H9 (cell line): ENCODE data around the gene CHD6. TPM values are rescaled to one million over a fixed set of nuclear protein-coding genes. Genes with fewer than 3 reads are reported as not detected.

ENCODE experiments used
- DNase-seq: peaks from one replicate; pipeline ENCODE4 v3.0.0-alpha.2; 2017
- H2AFZ ChIP-seq: one replicate; pipeline ENCODE4 v1.6.1; 2013; ENCODE audit warnings: mild to moderate bottlenecking, low read length, control low read depth, moderate library complexity
- H2AK5ac ChIP-seq: 2 replicates; pipeline ENCODE4 v1.6.1; 2013; ENCODE audit warnings: low read length, control low read depth, mixed read lengths; ENCODE audit not compliant: insufficient read length
- H2BK120ac ChIP-seq: one replicate; pipeline ENCODE4 v1.6.1; 2013; ENCODE audit warnings: low read depth, mild to moderate bottlenecking, low read length, control low read depth, inconsistent platforms; ENCODE audit not compliant: poor library complexity, severe bottlenecking
- H2BK12ac ChIP-seq: 2 replicates; pipeline ENCODE4 v1.6.1; 2013; ENCODE audit warnings: low read length, control low read depth, mixed read lengths, low read depth; ENCODE audit not compliant: insufficient read length
- H2BK15ac ChIP-seq: 2 replicates; pipeline ENCODE4 v1.6.1; 2013; ENCODE audit warnings: low read depth, low read length, control low read depth
- H2BK20ac ChIP-seq: one replicate; pipeline ENCODE4 v1.6.1; 2013; ENCODE audit warnings: low read depth, mild to moderate bottlenecking, low read length, control low read depth, inconsistent platforms; ENCODE audit not compliant: poor library complexity, severe bottlenecking
- H2BK5ac ChIP-seq: 2 replicates; pipeline ENCODE4 v1.6.1; 2013; ENCODE audit warnings: low read length, control low read depth, mixed read lengths; ENCODE audit not compliant: insufficient read length
- H3K14ac ChIP-seq: 2 replicates; pipeline ENCODE4 v1.6.1; 2013; ENCODE audit warnings: low read length, control low read depth; ENCODE audit not compliant: insufficient read depth
- H3K18ac ChIP-seq: 2 replicates; pipeline ENCODE4 v1.6.1; 2013; ENCODE audit warnings: low read depth, mild to moderate bottlenecking, mixed read lengths, low read length, control low read depth; ENCODE audit not compliant: insufficient read length
- H3K23ac ChIP-seq: 2 replicates; pipeline ENCODE4 v1.6.1; 2013; ENCODE audit warnings: low read length, control low read depth, mixed read lengths, low read depth; ENCODE audit not compliant: insufficient read length
- H3K23me2 ChIP-seq: 2 replicates; pipeline ENCODE4 v1.6.1; 2013; ENCODE audit warnings: low read depth, mild to moderate bottlenecking, mixed read lengths, low read length, control low read depth; ENCODE audit not compliant: insufficient read length, poor library complexity, severe bottlenecking
- H3K27ac ChIP-seq: 2 replicates; pipeline ENCODE4 v1.5.1; 2013; ENCODE audit warnings: low read length, control low read depth, mixed read lengths, low read depth; ENCODE audit not compliant: insufficient read length
- H3K27me3 ChIP-seq: 2 replicates; pipeline ENCODE4 v1.6.1; 2013; ENCODE audit warnings: low read length, control low read depth, inconsistent platforms; ENCODE audit not compliant: insufficient read depth
- H3K4ac ChIP-seq: 2 replicates; pipeline ENCODE4 v1.6.1; 2013; ENCODE audit warnings: low read depth, mild to moderate bottlenecking, control low read depth, inconsistent platforms, low read length, moderate library complexity
- H3K4me1 ChIP-seq: 2 replicates; pipeline ENCODE4 v1.6.1; 2013; ENCODE audit warnings: low read length, control low read depth, inconsistent platforms; ENCODE audit not compliant: insufficient read depth
- H3K4me2 ChIP-seq: 2 replicates; pipeline ENCODE4 v1.6.1; 2013; ENCODE audit warnings: low read length, control low read depth, mixed read lengths; ENCODE audit not compliant: insufficient read length, insufficient read depth
- H3K56ac ChIP-seq: 2 replicates; pipeline ENCODE4 v1.6.1; 2013; ENCODE audit warnings: low read depth, mild to moderate bottlenecking, mixed read lengths, low read length, control low read depth; ENCODE audit not compliant: insufficient read length
- H3K79me1 ChIP-seq: 2 replicates; pipeline ENCODE4 v1.6.1; 2013; ENCODE audit warnings: low read depth, mild to moderate bottlenecking, moderate library complexity, low read length, control low read depth, inconsistent platforms; ENCODE audit not compliant: insufficient read depth, poor library complexity, severe bottlenecking
- H3K79me2 ChIP-seq: 2 replicates; pipeline ENCODE4 v1.6.1; 2013; ENCODE audit warnings: low read length, control low read depth, inconsistent platforms; ENCODE audit not compliant: insufficient read depth
- H3K9ac ChIP-seq: 2 replicates; pipeline ENCODE4 v1.6.1; 2013; ENCODE audit warnings: low read length, control low read depth, mixed read lengths; ENCODE audit not compliant: insufficient read length; ENCODE audit errors: extremely low read depth
- H3K9me3 ChIP-seq: one replicate; pipeline ENCODE4 v1.6.1; 2013; ENCODE audit warnings: low read depth, low read length, inconsistent platforms; ENCODE audit not compliant: control insufficient read depth
- H3T11ph ChIP-seq: one replicate; pipeline ENCODE4 v1.6.1; 2013; ENCODE audit warnings: mild to moderate bottlenecking, low read length, control low read depth, inconsistent platforms
- H4K20me1 ChIP-seq: one replicate; pipeline ENCODE4 v1.6.1; 2013; ENCODE audit not compliant: control insufficient read depth, insufficient read length, insufficient read depth
- H4K5ac ChIP-seq: 2 replicates; pipeline ENCODE4 v1.6.1; 2013; ENCODE audit warnings: low read depth, mild to moderate bottlenecking, mixed read lengths, low read length, control low read depth; ENCODE audit not compliant: insufficient read length
- H4K8ac ChIP-seq: replicated peaks from 2 replicates; pipeline ENCODE4 v1.6.1; 2013; ENCODE audit warnings: low read length, control low read depth, mixed read lengths, low read depth; ENCODE audit not compliant: insufficient read length
- H4K91ac ChIP-seq: 2 replicates; pipeline ENCODE4 v1.6.1; 2013; ENCODE audit warnings: low read depth, mild to moderate bottlenecking, moderate library complexity, mixed read lengths, low read length, control low read depth; ENCODE audit not compliant: insufficient read length
- H3K27ac Mint-ChIP-seq, 3 experiments: 2 replicates in 2 of 3; 3 replicates in 1 of 3; pipeline ENCODE4 v1.8.0; 2020 to 2021; ENCODE audit warnings: mixed read lengths in 3 of 3, mild to moderate bottlenecking in 1 of 3, moderate library complexity in 1 of 3
- H3K27me3 Mint-ChIP-seq: 2 replicates; pipeline ENCODE4 v1.8.0; 2021; ENCODE audit warnings: low read depth, mild to moderate bottlenecking, moderate library complexity, mixed read lengths
- H3K36me3 Mint-ChIP-seq, 3 experiments: 2 replicates in 2 of 3; 3 replicates in 1 of 3; pipeline ENCODE4 v1.8.0; 2020 to 2021; ENCODE audit warnings: low read depth in 3 of 3, mixed read lengths in 3 of 3; ENCODE audit not compliant: insufficient read depth in 1 of 3
- H3K4me1 Mint-ChIP-seq, 2 experiments: 2 replicates each; pipeline ENCODE4 v1.8.0; 2020; ENCODE audit warnings: mixed read lengths in 2 of 2
- H3K4me3 Mint-ChIP-seq, 2 experiments: 2 replicates in 1 of 2; 3 replicates in 1 of 2; pipeline ENCODE4 v1.8.0; 2020 to 2021; ENCODE audit warnings: mild to moderate bottlenecking in 2 of 2, mixed read lengths in 2 of 2, moderate library complexity in 1 of 2
- H3K9me3 Mint-ChIP-seq, 2 experiments: 2 replicates in 1 of 2; 3 replicates in 1 of 2; pipeline ENCODE4 v1.8.0; 2020; ENCODE audit warnings: mild to moderate bottlenecking in 2 of 2, mixed read lengths in 2 of 2, moderate library complexity in 1 of 2
- CTCF ChIP-seq: fragments of 200-600 bp; sonication (generic); conservative IDR thresholded peaks from 3 replicates; pipeline ENCODE4 v1.8.0; 2021; ENCODE audit warnings: antibody characterized with exemption, mild to moderate bottlenecking
- WGBS: extraction: QIAGEN DNeasy Blood & Tissue Kit; methylation state at CpG from one replicate; pipeline ENCODE4 v1.1.7; 2013; ENCODE audit warnings: missing lambda C conversion rate, low lambda C conversion rate, mixed read lengths; ENCODE audit not compliant: insufficient read length; ENCODE audit errors: extremely low coverage; 5-methylcytosine and 5-hydroxymethylcytosine counted together
- total RNA-seq: library from RNA; stranded (reverse); gene quantifications from 2 replicates; pipeline ENCODE4 v1.2.1, GENCODE V29; 2021

Gene CHD6
- total RNA-seq, 1 experiment from 2014 or later = 51.5 TPM

GRCh38 chr20:41600926-41601631, 17.1 kb downstream of the CHD6 start:
- Histone ChIP-seq H3K79me1 (peaks cover 20% of the 10 kb centered on the region), H3K14ac (no peak overlapping the region), H4K20me1 (no peaks in the 10 kb centered on the region), H2AFZ (no peak overlapping the region), H2BK15ac (no peak overlapping the region), H3K9me3 (peaks cover 14% of the 10 kb centered on the region), H3K79me2 (peaks cover 68% of the 10 kb centered on the region), H2BK20ac (no peak overlapping the region), H2BK5ac (no peak overlapping the region), H3K4ac (no peak overlapping the region), H2BK12ac (no peak overlapping the region), H3K23ac (no peak overlapping the region), H3K4me1 (no peaks in the 10 kb centered on the region), H3K27ac (no peak overlapping the region), H3T11ph (no peak overlapping the region), H3K27me3 (no peaks in the 10 kb centered on the region), H4K91ac (no peak overlapping the region), H3K18ac (no peak overlapping the region), H3K4me2 (no peak overlapping the region), H3K56ac (no peak overlapping the region), H4K5ac (no peak overlapping the region), H4K8ac (no peak overlapping the region), H3K9ac (no peak overlapping the region), H3K23me2 (no peaks in the 10 kb centered on the region), H2AK5ac (no peak overlapping the region), H2BK120ac (no peak overlapping the region)
- H3K27me3 Mint-ChIP-seq = no peaks in the 10 kb centered on the region
- H3K27ac Mint-ChIP-seq = no peak overlapping the region
- no peak for TF ChIP-seq CTCF
- peaks cover 5 to 6% of the 10 kb centered on the region in 2 experiments; a peak in 2 of 4 replicates for H3K4me1 Mint-ChIP-seq
- peaks cover 31 to 58% (median 57%) of the 10 kb centered on the region in 3 experiments for H3K36me3 Mint-ChIP-seq
- DNase-seq = no peak
- H3K4me3 Mint-ChIP-seq = no peak overlapping the region
- H3K9me3 Mint-ChIP-seq = peaks cover 43 to 62% of the 10 kb centered on the region in 2 experiments
- no CpG with 5 or more reads among the region's 3 CpGs for WGBS
